ENCODE data around the gene NEDD9.

The NEDD9 gene

GRCh38 chr6:11217360-11218101 lies 14.9 kb downstream of the NEDD9 start:
- ATAC-seq: no peak
- H3K27ac Mint-ChIP-seq: no peak overlapping the region
- no peak overlapping the region for H3K4me3 Mint-ChIP-seq

DNA sequence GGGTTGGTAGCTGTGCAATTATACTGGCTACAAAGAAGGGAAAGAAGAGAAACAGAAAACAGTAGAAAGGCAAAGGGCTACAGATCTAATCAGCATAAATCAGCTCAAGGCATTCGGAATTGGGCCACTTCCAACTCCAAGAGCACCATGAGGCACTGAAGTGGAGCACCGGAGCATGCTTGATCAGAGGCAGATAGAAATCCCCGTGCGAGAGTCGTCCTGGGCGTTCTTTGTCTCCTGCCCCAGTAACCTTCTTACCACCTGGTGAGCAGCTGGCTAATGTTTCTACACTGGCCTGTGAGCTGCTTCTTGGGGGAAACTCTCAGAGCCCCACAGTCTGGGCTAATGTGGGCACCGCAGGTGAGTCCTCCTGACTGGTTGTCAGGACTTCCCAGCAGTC lies 16.7 kb downstream of the NEDD9 start:
- no peak for DNase-seq
- Mint-ChIP-seq H3K4me3 (no peak overlapping the region), H3K9me3 (no peaks in the 10 kb centered on the region), H3K27ac (no peak overlapping the region), H3K27me3 (no peaks in the 10 kb centered on the region), H3K4me1 (peaks cover 62% of the 10 kb centered on the region)
- no peak for ATAC-seq

More at GRCh38 chr6:11217360-11218101, 14.9 kb downstream of the NEDD9 start:
- H3K27me3 Mint-ChIP-seq: no peaks in the 10 kb centered on the region
- peaks cover 51% of the 10 kb centered on the region for H3K4me1 Mint-ChIP-seq
- DNase-seq: no peak
- H3K9me3 Mint-ChIP-seq: no peaks in the 10 kb centered on the region

- H3K27ac Mint-ChIP-seq: no peak overlapping the region
- no peaks in the 10 kb centered on the region for H3K9me3 Mint-ChIP-seq
- no peaks in the 10 kb centered on the region for H3K27me3 Mint-ChIP-seq
- ATAC-seq (no peak), DNase-seq (no peak)
- no peak overlapping the region for H3K4me3 Mint-ChIP-seq
- H3K4me1 Mint-ChIP-seq: peaks cover 63% of the 10 kb centered on the region
Measured at GRCh38 chr6:11214901-11215300, 17.6 kb downstream of the NEDD9 start.

- peak overlapping the region in 1 of 2 donors; percentile 8 for H3K27ac Mint-ChIP-seq
- no peaks in the 10 kb centered on the region for H3K27me3 Mint-ChIP-seq
- DNase-seq: no peak
- no peak for ATAC-seq
- no peaks in the 10 kb centered on the region for H3K9me3 Mint-ChIP-seq
- no peak overlapping the region for H3K4me3 Mint-ChIP-seq
- H3K4me1 Mint-ChIP-seq: peaks cover 65% of the 10 kb centered on the region
Measured at GRCh38 chr6:11214084-11214833, 18.2 kb downstream of the NEDD9 start.

DNA sequence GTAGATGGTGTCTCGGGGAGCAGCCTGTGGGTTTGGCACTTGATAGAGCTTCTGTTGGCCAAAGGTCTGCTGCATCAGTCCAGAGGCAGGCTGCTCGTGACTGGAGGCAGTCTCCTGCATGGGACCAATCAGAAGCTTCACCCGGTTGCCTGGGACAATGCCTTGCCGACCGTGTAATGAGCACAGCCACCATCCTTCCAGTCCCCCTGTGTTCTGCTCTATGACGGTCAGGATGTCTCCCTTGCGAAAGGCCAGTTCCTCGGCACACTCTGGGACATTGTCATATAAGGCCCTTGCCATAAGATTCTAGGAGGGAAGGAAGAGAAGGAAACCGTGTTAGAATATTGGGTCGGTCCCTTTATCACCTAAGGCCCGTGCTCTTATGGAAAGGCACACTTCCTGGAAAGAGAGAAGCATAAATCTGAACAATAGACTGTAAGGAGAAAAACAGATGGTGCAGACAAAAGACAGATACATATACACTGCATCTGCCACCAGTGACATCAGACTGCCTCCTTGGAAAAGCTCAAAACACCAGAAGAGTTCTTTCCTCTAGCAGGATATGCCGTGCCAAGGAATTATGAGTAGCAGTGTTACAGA lies 18.9 kb downstream of the NEDD9 start:
- peaks cover 68% of the 10 kb centered on the region for H3K4me1 Mint-ChIP-seq
- no peak for ATAC-seq
- no peak overlapping the region for H3K27ac Mint-ChIP-seq
- no peaks in the 10 kb centered on the region for H3K27me3 Mint-ChIP-seq
- H3K9me3 Mint-ChIP-seq: no peaks in the 10 kb centered on the region
- no peak overlapping the region for H3K4me3 Mint-ChIP-seq
- no peak for DNase-seq

- Mint-ChIP-seq H3K4me3 (no peak overlapping the region), H3K27me3 (no peaks in the 10 kb centered on the region), H3K4me1 (peaks cover 67% of the 10 kb centered on the region), H3K9me3 (no peaks in the 10 kb centered on the region), H3K27ac (no peak overlapping the region)
- DNase-seq (no peak), ATAC-seq (no peak)
Measured at GRCh38 chr6:11212664-11213063, 19.8 kb downstream of the NEDD9 start.

DNA sequence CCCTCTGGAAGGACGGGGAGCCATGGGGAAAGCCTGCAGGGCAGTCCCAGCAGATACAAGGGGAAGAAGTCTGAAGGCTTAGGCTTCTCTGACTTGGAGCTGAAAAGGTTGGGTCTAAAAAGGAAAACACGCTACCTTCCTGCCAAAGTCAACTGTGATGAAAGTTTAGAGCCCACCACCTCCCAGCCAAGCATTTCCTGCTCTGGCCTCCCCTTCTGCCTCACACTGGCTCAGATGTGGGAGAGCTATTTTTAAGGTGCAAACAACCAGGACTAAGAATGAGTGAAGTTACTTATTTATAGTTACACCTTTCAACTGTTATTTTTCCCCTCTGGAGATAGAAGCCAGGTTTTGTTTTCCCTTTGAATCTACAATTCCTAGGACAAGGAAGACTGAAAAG lies 21.2 kb downstream of the NEDD9 start:
- peaks cover 69% of the 10 kb centered on the region for H3K4me1 Mint-ChIP-seq
- ATAC-seq: no peak

DNA sequence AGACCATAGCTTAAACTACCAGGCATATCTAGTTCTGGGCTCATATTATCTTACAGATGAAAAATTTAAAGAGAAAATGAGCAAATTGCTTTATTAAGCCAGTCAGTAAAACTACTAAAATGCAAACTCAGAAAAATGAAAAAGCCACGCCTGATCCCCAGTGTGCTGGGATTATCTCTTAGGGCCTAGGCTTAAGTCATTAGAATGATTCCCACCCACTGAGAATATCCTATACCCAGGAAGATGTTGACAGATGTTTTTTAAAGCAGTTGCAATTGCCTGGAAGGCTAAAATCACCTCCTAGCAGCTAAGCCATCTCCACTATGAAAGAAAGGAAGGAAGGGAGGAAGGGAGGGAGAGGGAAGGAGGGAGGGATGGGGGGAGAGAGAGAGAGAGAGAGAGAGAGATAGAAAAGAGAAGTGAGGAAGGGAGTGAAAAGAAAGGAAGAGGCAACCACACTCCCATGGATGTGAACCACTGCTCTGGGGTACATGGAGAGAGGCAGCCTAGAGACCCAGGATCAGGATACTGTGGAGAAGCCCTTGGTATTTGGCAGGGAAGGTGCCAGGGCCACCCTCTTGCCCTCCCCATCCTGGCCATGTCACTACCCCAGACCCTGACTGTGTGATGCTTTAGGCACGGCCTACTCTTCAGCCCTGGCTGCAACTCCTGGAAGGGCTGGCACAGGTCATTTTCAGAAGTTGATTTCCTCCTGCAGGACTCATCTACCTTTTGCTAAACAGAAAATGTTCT lies 21.9 kb downstream of the NEDD9 start:
- H3K27me3 Mint-ChIP-seq: no peaks in the 10 kb centered on the region
- no peak for ATAC-seq
- no peak overlapping the region for H3K4me3 Mint-ChIP-seq
- H3K27ac Mint-ChIP-seq: no peak overlapping the region
- H3K4me1 Mint-ChIP-seq: peaks cover 67% of the 10 kb centered on the region
- H3K9me3 Mint-ChIP-seq: no peaks in the 10 kb centered on the region
- DNase-seq: no peak

More for the DNA sequence above, 21.2 kb downstream of the NEDD9 start:
- no peak overlapping the region for H3K27ac Mint-ChIP-seq
- DNase-seq: no peak
- H3K4me3 Mint-ChIP-seq: no peak overlapping the region
- no peaks in the 10 kb centered on the region for H3K9me3 Mint-ChIP-seq
- H3K27me3 Mint-ChIP-seq: no peaks in the 10 kb centered on the region

DNA sequence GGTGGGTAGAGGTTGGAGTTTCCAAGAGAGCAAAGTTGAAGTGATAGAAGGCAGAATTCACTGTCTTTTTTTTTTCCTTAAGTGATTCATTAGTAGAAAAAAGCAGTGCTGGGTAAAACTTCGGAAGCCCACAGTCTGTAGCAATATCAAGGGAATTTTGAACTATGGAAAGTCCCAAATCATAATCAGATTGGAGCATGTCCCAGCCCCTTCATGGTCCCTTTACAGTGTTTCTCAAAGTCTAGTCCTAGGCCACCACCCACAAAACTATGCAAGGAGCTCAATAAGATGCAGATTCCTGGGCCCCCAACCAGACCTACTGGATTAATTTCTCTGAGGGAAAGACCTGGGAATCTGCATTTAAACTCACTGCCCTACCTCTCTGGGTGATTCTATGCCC lies 22.6 kb downstream of the NEDD9 start:
- ATAC-seq (no peak), DNase-seq (no peak)
- Mint-ChIP-seq H3K4me1 (peaks cover 63% of the 10 kb centered on the region), H3K4me3 (no peak overlapping the region), H3K27me3 (no peaks in the 10 kb centered on the region), H3K27ac (peak overlapping the region in 1 of 2 donors; percentile 19), H3K9me3 (no peaks in the 10 kb centered on the region)

DNA sequence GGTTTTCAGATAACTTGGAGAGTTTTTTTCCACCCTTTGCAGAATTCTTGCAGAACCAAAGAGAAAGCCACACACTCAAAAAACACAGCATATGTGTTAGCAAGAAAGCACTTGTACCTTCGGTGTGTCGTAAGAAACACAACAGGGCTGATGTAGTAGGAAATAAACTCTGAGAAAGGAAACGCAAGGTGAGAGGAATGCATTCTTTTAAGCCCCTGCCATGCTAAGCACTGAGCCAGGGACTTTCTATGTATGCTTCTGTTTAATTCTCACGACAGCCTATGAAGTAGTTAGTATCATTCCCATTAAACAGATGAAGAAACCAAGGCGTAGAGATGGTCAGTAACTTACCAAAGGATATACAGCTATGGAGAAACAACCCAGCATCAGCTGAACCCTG lies 23.1 kb downstream of the NEDD9 start:
- H3K9me3 Mint-ChIP-seq: no peaks in the 10 kb centered on the region
- no peak overlapping the region for H3K4me3 Mint-ChIP-seq
- no peak for ATAC-seq
- H3K4me1 Mint-ChIP-seq: peaks cover 63% of the 10 kb centered on the region
- DNase-seq: no peak
- no peaks in the 10 kb centered on the region for H3K27me3 Mint-ChIP-seq
- H3K27ac Mint-ChIP-seq: no peak overlapping the region

- no peak overlapping the region for H3K4me3 Mint-ChIP-seq
Measured at GRCh38 chr6:11208854-11209253, 23.6 kb downstream of the NEDD9 start.

GRCh38 chr6:11208267-11208666 lies 24.2 kb downstream of the NEDD9 start:
- peak; percentile 88 for ATAC-seq
- Mint-ChIP-seq H3K9me3 (no peaks in the 10 kb centered on the region), H3K27ac (no peak overlapping the region), H3K27me3 (no peaks in the 10 kb centered on the region), H3K4me1 (peaks cover 65% of the 10 kb centered on the region), H3K4me3 (no peak overlapping the region)
- no peak for DNase-seq

More at GRCh38 chr6:11208854-11209253, 23.6 kb downstream of the NEDD9 start:
- no peaks in the 10 kb centered on the region for H3K27me3 Mint-ChIP-seq
- DNase-seq (no peak), ATAC-seq (no peak)
- no peak overlapping the region for H3K27ac Mint-ChIP-seq
- H3K4me1 Mint-ChIP-seq: peaks cover 65% of the 10 kb centered on the region
- H3K9me3 Mint-ChIP-seq: no peaks in the 10 kb centered on the region

DNA sequence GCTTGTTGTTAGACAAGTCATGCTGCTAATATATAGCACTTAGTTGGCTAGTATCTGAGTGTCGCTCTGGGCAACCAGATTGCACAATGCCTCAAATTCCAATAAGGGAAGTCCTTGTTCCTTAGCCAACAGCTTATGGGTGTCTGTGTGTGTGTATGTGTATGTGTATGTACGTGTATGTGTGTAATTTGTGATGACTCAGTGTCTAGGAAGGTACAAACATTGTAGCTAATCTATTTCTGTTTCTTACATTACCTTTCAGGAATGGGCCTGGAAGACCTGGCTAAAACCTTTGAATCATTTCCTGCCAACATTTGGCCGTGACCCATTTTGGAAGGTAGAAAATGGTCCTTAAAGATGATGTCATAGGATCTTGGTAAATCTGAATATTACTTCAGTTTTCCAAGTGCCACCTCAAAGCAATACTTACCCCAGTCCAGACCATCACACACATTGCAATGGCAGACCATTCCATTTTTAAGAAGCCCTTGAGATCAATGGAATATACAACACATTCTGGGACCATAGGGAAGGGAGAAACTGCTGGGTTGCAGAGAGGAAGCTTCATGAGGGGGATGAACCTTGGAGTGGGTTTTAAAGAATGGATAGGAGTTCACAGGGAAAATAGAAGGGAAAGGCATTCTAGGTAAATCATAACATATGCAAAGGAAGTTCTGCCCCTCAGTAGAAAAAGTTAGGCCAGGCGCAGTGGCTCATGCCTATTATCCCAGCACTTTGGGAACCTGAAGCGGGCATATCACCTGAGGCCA lies 25.1 kb downstream of the NEDD9 start:
- no peak overlapping the region for H3K4me3 Mint-ChIP-seq
- no peaks in the 10 kb centered on the region for H3K9me3 Mint-ChIP-seq
- H3K27me3 Mint-ChIP-seq: no peaks in the 10 kb centered on the region
- DNase-seq (no peak), ATAC-seq (no peak)
- H3K4me1 Mint-ChIP-seq: peaks cover 65% of the 10 kb centered on the region
- no peak overlapping the region for H3K27ac Mint-ChIP-seq

DNA sequence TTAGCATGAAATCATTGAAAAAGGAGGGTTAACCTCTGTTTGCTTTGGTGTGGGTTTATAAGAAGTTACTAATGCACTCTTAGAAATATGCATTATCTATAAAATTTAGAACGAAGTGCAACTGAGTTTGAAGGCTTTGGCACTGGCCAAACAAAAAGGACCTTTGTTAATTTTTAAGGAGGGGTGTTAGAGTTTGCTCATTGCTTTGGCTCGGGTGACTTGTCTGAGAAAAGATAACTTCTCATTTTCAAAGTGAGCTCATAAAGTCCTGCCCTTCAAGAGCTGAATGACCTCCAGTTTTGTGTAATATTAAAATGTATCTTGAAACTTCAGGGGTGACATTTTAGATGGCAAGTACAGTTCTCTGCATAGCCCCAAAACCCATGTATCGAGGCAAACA lies 25.9 kb downstream of the NEDD9 start:
- H3K27me3 Mint-ChIP-seq: no peaks in the 10 kb centered on the region

DNA sequence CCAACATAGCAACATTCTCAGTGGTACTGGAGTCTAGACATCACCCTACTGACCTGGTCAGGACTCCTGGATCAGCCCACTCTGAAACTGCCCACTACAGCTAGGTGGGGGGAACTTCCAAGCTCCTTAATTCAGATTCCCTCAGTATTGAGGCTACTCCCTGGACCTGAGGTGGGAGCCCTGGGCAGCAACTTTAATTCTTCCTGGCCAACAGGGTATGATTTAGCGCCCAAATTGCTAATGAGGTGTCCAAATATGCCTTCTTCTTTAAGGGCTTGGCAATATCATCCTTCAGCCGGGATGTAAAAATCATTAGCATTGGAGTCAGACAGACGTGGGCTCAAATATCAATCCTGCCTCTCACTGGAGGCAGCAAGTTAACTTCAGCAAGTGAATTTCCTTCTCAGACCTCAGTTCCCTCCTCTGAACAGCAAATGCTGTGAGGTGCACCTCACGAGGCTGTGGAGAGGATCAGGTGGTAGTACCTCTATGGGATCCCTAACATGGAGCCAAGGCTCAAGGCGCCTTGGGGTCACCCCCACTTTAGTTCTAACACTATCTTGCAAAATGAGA lies 27.6 kb downstream of the NEDD9 start:
- ATAC-seq: no peak
- Mint-ChIP-seq H3K4me3 (no peak overlapping the region), H3K9me3 (no peaks in the 10 kb centered on the region), H3K4me1 (peaks cover 72% of the 10 kb centered on the region), H3K27me3 (no peaks in the 10 kb centered on the region), H3K27ac (no peak overlapping the region)
- no peak for DNase-seq

More for the DNA sequence above, 25.9 kb downstream of the NEDD9 start:
- H3K4me1 Mint-ChIP-seq: peaks cover 64% of the 10 kb centered on the region
- ATAC-seq: no peak
- DNase-seq: no peak
- H3K9me3 Mint-ChIP-seq: no peaks in the 10 kb centered on the region
- H3K4me3 Mint-ChIP-seq: no peak overlapping the region
- no peak overlapping the region for H3K27ac Mint-ChIP-seq
